Right lobe of liver (tissue), 4 donors: ENCODE results near the gene DGKH.

Experiments
- POLR2A ChIP-seq: fragments of 450-650 bp; IDR thresholded peaks from one replicate; pipeline ENCODE4 v1.6.1; 2017; ENCODE audit warnings: antibody characterized with exemption, mild to moderate bottlenecking
- TF ChIP-seq, protein P1 (sequence below), 4 donors: fragments of 200-600 bp in 3 of 4; fragments of 450-650 bp in 1 of 4; IDR thresholded peaks; one replicate each; pipeline versions ENCODE4 v1.5.1 to v1.8.0; 2016 to 2022; ENCODE audit warnings: antibody characterized with exemption in 4 of 4, mild to moderate bottlenecking in 2 of 4
- donor health status: DM: no; HTN: no; CAD: no.
- donor health status: DM: no; HTN: no; CAD: no.
- donor health status: DM: no; HTN: yes; CAD: no.

DNA sequence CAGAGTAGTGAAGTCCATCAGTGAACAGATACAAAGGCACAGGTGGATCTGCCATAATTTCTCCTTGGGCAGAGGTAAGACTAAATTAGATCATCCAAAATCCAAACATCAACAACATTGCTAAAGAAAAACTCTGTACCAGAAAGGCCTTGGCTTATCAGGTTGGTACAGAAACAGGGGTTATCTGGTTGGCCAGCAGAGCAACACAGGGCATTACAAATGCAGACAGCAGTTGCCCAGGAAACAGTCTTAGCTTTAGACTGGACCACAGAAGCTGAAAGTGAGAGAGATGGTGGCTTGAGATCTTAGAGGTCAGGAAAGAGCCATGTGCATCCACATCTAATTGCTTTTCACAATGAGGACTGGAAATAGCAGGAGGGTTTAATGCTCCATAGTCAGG, 26.6 kb upstream of the DGKH start:
- TF ChIP-seq, protein P1, sequence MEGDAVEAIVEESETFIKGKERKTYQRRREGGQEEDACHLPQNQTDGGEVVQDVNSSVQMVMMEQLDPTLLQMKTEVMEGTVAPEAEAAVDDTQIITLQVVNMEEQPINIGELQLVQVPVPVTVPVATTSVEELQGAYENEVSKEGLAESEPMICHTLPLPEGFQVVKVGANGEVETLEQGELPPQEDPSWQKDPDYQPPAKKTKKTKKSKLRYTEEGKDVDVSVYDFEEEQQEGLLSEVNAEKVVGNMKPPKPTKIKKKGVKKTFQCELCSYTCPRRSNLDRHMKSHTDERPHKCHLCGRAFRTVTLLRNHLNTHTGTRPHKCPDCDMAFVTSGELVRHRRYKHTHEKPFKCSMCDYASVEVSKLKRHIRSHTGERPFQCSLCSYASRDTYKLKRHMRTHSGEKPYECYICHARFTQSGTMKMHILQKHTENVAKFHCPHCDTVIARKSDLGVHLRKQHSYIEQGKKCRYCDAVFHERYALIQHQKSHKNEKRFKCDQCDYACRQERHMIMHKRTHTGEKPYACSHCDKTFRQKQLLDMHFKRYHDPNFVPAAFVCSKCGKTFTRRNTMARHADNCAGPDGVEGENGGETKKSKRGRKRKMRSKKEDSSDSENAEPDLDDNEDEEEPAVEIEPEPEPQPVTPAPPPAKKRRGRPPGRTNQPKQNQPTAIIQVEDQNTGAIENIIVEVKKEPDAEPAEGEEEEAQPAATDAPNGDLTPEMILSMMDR (IDR thresholded peaks at IDR 0.05) = no peak
- no peak for TF ChIP-seq POLR2A
